ENCODE results near the gene TESK1.

DNA sequence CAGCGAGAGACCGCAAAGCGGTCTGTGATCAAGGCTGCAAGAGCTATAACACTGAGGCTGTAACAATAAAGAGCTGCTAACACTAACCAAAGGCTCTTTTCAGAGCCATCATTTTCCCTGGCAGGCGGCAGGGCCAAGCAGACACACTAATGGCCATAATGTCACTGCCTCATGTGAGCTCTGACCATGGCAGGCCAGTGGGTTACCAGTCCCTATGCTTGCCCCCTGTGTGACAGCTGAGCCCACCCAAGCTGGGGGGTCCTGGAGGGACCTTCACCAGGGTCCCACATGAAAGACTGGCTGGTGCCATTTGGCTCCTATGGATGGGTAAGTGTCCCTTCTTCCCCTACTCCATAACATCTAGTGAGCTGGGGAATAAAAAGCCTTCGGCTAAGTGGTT, 29.6 kb upstream of the TESK1 start:
- TF ChIP-seq, protein P1, sequence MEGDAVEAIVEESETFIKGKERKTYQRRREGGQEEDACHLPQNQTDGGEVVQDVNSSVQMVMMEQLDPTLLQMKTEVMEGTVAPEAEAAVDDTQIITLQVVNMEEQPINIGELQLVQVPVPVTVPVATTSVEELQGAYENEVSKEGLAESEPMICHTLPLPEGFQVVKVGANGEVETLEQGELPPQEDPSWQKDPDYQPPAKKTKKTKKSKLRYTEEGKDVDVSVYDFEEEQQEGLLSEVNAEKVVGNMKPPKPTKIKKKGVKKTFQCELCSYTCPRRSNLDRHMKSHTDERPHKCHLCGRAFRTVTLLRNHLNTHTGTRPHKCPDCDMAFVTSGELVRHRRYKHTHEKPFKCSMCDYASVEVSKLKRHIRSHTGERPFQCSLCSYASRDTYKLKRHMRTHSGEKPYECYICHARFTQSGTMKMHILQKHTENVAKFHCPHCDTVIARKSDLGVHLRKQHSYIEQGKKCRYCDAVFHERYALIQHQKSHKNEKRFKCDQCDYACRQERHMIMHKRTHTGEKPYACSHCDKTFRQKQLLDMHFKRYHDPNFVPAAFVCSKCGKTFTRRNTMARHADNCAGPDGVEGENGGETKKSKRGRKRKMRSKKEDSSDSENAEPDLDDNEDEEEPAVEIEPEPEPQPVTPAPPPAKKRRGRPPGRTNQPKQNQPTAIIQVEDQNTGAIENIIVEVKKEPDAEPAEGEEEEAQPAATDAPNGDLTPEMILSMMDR (IDR thresholded peaks at IDR 0.05): no peak
- TF ChIP-seq POLR2A (IDR thresholded peaks at IDR 0.05) (no peak), POLR2AphosphoS5 (IDR thresholded peaks at IDR 0.05; ENCODE audit: insufficient read depth in 1 of 2, low read depth in 1 of 2) (no peak)
